NCI-H146 treated with DMSO at 0.1 percent for 48 hours (cell line): ENCODE data around the gene MACROD2.
"Not testable (repeated sequence)": the region's sequence is repeated elsewhere in the genome, so short reads cannot be mapped to it uniquely, and the experiment has no call there.

Source experiments
- DNase-seq: peaks from one replicate; lab custom pipeline; 2025; ENCODE audit not compliant: unreplicated experiment; lab: John Stamatoyannopoulos, UW

Gene MACROD2

DNA sequence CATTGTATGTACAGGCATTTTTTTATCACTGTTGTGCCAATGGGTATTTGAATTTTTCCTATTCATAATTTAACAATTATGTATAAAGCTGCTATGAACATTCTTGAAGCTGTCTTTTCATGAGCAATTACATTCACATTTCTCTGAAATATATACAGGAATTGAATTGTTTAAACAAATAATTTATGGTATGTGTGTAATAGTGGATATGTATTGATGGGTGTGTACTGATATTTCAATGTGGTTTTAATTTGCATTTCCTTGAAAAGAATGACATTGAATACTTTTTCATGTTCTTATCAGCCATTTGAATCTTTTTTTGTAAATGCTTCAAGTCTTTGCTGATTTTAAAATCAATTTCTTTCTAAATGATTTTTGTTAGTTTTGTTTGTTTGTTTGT lies 971.5 kb downstream of the MACROD2 start:
- no peak for DNase-seq

- no peak for DNase-seq
Measured at GRCh38 chr20:14972256-14972655, 976.9 kb downstream of the MACROD2 start.

- DNase-seq, result no peak
Measured at GRCh38 chr20:14972690-14973089, 977.4 kb downstream of the MACROD2 start.

DNA sequence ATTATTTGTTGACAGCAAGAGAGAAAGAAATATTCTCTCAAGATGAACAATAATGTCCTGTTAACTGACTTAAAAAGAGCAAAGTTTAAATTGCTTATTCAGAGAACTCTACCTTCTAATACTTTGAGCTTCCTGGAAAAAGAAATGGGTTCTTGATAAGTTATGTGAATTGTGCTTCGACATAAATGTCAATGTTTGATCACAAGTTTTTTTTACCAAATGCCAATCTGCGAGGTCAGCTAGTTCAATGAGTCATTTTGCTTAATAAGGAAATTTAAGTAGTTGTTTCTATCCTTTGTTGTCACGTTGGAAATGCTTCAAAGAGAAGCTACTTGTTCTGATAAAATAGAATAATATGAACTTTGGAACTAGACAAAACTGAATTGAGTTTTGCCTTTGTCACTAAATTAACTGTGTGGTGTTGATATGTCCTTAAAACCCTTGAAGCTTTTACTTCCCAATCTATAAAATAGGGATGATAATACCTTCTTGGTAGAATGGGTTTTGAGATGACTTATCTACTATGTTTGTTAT lies 984.2 kb downstream of the MACROD2 start:
- DNase-seq, result no peak

GRCh38 chr20:14981486-14981885 lies 986.2 kb downstream of the MACROD2 start:
- DNase-seq, result not testable (repeated sequence)

- DNase-seq, result not testable (repeated sequence)
Measured at GRCh38 chr20:14982324-14982723, 987.0 kb downstream of the MACROD2 start.

DNA sequence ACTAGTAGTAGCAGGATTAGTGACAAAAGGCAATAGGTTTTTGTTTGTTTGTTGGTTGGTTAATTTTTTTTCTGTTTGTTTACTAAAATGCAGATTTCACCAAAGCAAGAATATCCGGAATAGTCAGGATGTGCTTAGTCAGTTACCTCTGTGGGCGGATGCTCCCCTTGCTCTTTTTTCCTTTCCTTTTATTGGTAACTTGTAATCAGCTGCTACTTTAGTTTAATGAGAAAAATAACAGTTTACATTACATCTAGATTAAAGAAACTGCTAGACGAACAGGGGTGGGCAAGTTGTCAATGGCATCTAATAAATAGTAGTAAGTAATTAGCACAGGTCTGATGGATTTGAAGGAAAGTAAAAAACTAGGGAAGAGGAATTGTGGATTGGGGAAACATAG lies 989.0 kb downstream of the MACROD2 start:
- no peak for DNase-seq

- no peak for DNase-seq
Measured at GRCh38 chr20:14984768-14985622, 989.7 kb downstream of the MACROD2 start.

- no peak for DNase-seq
Measured at GRCh38 chr20:14986026-14986655, 990.8 kb downstream of the MACROD2 start.

DNA sequence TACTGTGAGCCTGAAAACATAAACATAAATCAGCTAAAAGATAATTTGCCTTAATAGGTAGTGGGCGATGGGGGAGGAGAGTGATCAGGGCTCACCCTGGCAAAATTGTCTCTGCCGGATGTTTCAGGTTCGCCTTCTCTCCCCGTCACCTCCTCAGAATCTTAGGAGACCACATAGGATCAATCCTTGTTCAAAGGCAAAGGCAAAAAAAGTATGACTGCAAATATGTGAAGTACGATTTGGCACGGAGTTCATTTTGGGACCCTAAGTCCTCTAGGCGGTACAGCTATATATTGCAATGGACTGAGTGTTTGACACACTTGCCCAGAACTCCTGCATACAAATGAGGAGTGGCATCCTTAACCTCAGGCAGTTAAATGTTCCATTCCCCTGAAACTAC lies 991.3 kb downstream of the MACROD2 start:
- no peak for DNase-seq

- DNase-seq, result no peak
Measured at GRCh38 chr20:14989535-14990290, 994.4 kb downstream of the MACROD2 start.

DNA sequence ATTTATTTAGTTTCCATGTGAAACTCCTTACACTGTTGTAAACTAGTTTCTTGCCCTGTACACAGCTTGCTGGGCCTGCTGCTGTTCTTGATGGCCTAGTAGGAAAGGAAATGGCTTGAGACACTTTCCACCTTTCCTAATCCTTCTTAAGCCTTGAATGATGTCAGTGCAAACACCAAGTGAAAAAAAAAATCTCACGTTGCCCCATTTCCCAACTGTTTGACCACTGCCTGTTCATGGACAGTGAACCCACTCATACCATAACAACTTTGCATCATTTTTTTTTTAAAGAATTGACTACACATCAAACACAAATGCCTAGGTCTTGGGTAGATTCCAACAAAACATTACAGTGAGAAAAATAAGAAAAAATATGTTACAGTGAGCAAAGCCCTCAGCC lies 995.7 kb downstream of the MACROD2 start:
- no peak for DNase-seq

GRCh38 chr20:14992153-14992552 lies 996.8 kb downstream of the MACROD2 start:
- DNase-seq, result no peak

DNA sequence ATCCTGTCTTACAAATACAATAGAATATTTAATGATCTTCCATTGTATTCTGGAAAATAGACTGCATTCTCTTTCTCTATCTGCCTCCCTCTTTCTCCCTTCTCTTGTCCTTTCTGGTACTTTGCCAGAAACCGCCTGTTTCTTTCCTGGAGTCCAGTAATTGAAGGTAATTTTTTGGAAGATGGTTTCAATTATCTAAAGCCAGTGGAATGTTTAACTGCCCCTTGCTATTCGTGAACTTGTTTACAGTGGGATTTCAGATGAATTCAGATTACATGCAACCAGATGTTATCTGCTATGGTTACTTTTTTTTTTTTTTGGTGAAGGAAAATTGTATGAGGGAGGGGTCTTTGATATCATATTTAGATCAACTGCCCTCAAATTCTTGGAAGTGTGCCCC lies 997.6 kb downstream of the MACROD2 start:
- DNase-seq, result peak; percentile 14

- no peak for DNase-seq
Measured at GRCh38 chr20:14996883-14997672, 1001.8 kb downstream of the MACROD2 start.

- no peak for DNase-seq
Measured at GRCh38 chr20:14997791-14998190, 1002.5 kb downstream of the MACROD2 start.

GRCh38 chr20:15005300-15005986 lies 1010.1 kb downstream of the MACROD2 start:
- no peak for DNase-seq

DNA sequence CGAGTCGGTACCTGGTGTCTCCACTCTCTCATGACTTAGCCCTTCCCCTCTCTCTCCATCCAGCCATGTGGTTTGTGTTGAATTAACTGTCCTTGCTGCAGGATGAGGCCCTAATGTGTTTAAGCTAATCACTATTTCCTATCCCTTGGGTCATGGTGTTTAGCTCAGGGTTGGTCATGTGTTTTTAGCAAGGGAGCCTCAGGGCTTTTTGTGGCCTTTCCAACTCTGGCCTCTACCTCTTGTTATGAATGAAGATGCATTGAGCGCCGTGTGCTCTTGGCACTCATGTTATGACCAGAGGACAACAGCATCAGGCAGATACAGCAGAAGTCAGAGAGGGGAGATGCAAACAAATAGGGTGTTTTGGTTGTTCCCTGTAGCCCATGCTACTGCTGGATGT lies 1016.3 kb downstream of the MACROD2 start:
- DNase-seq, result no peak

DNA sequence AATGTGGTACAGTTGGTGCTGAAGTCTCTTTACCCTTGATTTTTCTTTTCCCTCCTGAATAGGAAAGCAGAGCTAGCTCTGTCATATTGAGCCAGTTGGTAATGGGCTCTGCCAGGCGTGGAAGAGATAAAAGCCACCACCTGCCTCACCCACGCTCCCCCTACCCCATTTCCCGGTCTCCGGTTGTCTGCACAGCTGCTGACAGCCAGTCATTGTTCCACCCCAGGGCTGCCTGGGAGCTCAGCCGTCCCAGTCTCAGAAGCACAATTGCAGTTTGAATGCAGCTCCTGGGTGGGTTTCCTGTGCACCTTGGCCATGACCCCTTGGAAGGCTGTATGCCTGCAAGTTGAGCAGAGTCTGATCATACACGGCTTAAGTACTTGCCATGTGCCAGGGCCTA lies 1017.2 kb downstream of the MACROD2 start:
- peak; percentile 92 for DNase-seq

- not testable (repeated sequence) for DNase-seq
Measured at GRCh38 chr20:15016875-15017274, 1021.6 kb downstream of the MACROD2 start.
